ENCODE data around the gene GRAP2.
"Not testable (repeated sequence)": the region's sequence is repeated elsewhere in the genome, so short reads cannot be mapped to it uniquely, and the experiment has no call there.

GRAP2 gene

DNA sequence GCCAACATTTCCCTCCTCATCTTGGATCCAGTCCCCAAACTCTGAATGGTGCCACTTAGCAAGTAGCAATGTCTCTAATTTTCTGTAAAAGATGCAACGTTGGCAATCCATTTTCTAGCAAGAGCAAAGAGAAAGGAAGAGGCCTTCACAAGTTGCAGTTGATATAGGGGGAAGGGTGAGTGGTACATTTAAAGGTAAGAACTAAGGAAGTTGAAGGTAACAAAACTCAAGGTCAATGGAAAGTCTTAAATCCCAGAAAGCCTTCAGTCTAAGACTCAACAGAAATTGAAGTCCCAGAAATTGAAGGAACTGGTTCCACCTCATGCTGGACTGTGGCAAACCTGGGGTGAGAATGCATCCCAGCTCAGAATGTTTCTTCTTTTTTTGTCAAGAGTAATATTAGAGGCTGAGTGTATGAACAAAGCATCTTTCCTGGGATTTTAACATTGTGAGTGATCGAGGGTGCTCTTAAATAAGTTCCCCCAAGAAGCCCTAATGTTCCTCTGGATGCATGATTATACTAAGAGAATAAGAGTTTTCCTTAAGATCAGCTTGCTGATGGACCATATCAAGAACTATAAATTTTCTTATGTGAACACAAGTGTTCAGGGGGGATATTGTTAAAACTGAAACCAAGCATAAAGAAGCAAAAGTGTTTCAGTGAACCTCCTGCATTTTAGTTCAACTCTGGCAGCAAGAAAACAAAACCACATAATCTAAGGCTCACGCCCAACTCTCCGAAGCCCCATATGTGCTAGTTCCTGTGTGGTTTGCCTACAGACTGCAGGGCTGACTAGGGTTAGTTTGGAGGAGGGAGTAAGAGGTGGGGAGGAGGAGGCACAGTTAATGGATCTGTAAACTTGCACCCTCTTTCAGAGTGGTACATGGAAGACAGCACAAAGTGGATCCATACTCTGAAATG, at the start of gene GRAP2:
GRAP2 (plus strand) TSS at position 779 of the 922 bp plus-strand sequence. CDS start 46,023 bp downstream, outside the sequence.
- DNase-seq = peak; percentile 76 to 85

DNA sequence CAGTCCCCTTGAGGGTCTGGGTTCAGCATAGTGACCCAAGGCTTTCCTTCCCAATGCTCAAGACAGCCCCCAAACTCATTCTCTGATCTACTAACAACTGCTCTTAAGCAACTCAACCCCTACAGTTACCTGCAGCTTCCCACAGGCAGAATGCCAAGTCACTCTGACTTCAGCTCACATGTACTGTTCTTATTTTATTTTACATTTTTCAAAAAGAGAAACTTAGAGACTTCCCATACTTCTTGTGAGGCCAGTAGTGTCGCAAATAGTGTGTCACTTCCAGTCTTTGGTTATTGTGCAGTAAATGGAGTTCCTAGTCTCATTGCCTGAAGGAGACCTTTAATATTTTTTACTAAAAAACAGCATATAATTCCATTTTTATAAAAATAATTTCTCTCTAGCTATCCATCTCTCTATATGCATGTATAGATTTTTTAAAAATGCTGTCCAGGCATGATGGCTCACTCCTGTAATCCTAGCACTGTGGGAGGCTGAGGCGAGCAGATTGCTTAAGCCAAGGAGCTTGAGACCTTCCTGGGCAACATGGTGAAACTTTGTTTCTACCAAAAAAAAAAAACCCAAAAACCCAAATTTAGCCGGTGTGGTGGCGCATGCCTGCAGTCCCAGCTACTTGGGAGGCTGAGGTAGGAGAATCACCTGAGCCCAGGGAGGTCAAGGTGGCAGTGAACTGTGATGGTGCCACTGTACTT, 49.1 kb upstream of the GRAP2 start:
- DNase-seq = no peak

DNA sequence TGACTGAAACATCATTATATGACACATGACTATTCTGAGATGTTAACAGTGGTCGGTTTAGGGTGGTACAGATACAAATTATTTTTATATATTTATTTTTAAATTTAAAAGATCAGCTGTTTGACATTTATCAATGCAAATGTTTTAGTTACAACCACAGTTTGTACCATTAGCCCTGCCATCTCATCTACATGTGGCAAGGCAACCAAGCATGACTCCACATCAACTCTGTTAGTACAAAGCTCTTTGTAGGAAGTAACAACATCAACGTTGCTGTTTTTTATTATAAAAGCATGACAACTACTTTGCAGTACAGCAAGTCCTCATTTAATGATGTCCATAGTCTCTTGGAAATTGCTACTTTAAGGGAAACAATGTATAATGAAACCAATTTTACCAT, 48.1 kb upstream of the GRAP2 start:
- DNase-seq = no peak

DNA sequence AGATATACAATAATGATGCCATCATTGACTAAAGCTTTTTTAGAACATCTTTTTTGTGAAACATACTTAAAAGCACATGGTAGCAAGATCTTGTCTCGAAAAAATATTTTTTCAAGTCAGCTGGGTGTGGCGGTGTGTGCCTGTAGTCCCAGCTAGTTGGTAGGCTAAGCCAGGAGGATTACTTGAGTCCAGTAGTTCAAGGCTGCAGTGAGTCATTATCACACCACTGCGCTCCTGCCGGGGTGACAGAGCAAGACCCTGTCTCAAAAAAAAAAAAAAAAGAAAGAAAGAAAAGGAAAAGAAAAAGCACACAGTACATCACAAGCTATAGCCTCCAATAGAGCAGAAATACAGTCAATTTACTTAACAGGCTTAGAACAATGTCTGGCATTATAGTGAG, 44.3 kb upstream of the GRAP2 start:
- no peak for DNase-seq

DNA sequence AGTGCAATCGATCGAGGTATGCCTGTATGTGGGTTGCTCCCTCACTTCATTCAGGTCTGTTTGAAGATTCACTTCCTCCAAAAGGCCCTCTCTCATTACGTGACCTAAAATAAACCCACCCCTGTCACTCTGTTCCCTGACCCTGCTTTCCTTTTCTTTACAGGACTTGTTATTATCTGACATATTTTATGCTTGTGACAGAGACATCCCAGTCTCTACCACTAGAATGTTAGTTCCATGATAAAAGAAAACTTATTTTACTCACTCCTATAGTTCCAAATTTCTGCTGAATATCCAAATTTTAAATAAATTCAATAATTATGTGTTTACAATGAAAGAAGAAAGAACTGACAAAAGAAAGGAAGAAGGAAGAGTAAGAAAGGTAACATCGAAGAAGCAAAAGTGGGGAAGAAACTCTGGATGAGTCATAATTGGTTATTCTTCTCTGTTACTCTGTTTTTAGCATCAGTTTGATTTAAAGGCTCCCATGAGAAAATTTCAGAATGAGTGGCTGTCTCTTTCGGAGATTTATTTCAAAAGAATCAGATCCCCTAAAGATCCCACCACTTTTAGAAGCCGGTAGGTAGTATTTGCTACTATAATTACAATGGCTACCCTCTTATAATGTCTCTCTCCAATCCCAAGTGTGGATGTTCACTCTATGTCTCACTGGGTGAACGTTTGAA, 40.8 kb upstream of the GRAP2 start:
- no peak for DNase-seq

DNA sequence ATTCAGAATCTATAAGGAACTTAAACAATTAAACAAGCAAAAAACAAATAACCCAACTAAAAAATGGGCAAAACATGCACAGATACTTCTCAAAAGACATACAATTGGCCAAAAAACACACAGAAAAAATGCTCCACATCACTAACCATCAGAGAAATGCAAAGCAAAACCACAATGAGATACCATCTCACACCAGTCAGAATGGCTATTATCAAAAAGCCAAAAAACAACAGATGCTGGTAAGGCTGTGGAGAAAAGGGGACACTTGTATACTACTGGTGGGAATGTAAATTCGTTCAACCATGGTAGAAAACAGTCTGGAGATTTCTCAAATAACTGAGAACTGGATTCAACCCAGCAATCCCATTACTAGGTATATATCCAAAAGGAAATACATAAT, 32.1 kb upstream of the GRAP2 start:
- DNase-seq = no peak

DNA sequence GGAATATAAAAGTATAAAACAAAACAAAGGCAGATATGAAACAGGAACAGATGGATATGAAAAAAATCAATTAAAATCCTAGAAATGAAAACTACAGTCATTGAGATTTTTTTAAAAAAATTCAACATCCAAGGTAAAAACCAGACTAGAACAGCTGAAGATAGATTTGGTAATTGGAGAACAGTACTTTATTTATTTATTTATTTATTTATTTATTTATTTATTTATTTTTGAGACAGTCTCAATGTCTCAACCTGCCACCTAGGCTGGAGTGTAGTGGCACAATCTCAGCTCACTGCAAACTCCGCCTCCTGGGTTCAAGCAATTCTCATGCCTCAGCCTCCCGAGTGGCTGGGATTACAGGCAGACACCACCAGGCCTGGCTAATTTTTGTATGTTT, 31.1 kb upstream of the GRAP2 start:
- DNase-seq = not testable (repeated sequence)

DNA sequence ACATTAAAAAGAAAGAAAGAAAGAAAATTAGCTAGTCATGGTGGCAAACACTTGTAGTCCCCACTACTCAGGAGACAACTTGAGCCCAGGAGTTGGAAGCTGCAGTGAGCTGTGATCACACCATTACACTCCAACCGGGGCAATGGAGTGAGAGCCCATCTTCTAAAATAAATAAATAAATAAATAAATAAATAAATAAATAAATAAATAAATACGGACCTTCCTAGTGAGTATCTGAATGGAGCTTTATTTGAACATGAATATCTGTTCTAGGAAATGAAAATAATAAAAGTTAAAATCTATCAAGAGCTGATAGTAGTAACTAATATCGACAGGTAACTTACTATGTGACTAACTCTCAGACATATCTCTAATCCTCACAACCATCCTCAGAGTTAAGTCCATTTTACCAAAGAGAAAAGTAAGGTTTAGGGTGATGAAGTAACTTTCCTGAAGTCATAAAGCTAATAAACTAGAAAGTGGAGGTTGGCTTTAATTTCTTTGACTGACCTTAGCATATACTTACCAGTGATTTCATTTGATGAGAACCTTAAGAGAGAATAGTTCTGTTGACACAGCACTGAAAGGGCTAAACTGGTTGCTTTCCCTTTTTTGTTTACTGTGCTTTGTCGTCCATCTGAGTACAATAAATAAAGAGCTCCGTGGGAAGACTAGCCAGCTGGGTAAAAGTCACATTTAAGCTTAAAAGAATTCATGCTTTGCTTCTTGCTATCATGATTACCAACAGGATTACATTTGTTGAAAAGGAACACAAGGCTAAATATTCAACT, 29.7 kb upstream of the GRAP2 start:
- DNase-seq = no peak

DNA sequence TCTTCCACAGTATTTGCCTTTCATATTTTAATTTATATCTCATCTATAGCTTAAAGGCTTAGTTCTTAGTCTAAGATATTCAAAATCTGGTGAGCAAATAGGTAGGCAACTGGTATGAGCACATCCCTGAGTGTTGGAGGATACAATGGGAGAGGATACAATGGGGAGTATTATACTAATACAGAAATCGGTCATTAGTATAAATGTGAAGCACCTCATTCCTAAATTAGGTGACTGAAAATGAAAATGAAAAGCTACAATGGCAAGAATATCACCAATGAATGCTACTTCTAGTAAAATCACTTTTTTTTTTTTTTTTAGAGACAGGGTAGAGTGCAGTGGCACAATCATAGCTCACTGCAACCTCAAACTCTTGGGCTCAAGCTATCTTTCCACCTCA, 28.3 kb upstream of the GRAP2 start:
- DNase-seq = no peak

DNA sequence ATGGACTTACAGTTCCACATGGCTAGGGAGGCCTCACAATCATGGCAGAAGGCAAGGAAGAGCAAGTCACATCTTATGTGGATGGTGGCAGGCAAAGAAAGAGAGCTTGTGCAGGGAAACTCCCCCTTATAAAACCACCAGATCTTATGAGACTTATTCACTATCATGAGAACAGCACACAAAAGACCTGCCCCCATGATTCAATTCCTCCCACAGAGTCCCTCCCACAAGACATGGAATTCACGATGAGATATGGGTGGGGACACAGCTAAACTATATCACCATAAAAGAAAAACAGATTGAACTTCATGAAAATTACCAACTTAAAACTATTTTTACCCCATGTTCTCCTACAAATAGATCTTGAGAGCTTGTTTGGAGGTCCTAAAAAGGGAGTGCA, 26.9 kb upstream of the GRAP2 start:
- DNase-seq = no peak

DNA sequence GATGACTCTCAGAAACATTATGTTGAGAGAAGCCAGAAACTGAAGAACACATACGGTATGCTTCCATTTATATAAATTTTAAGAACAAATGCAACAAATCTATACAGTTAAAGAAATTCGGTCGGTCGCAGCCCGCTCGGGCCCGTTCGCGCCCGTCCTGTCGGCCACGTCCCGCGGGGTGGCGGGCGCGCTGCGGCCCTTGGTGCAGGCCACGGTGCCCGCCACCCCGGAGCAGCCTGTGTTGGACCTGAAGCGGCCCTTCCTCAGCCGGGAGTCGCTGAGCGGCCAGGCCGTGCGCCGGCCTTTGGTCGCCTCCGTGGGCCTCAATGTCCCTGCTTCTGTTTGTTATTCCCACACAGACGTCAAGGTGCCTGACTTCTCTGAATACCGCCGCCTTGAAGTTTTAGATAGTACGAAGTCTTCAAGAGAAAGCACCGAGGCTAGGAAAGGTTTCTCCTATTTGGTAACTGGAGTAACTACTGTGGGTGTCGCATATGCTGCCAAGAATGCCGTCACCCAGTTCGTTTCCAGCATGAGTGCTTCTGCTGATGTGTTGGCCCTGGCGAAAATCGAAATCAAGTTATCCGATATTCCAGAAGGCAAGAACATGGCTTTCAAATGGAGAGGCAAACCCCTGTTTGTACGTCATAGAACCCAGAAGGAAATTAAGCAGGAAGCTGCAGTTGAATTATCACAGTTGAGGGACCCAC, 25.6 kb upstream of the GRAP2 start:
- not testable (repeated sequence) for DNase-seq

DNA sequence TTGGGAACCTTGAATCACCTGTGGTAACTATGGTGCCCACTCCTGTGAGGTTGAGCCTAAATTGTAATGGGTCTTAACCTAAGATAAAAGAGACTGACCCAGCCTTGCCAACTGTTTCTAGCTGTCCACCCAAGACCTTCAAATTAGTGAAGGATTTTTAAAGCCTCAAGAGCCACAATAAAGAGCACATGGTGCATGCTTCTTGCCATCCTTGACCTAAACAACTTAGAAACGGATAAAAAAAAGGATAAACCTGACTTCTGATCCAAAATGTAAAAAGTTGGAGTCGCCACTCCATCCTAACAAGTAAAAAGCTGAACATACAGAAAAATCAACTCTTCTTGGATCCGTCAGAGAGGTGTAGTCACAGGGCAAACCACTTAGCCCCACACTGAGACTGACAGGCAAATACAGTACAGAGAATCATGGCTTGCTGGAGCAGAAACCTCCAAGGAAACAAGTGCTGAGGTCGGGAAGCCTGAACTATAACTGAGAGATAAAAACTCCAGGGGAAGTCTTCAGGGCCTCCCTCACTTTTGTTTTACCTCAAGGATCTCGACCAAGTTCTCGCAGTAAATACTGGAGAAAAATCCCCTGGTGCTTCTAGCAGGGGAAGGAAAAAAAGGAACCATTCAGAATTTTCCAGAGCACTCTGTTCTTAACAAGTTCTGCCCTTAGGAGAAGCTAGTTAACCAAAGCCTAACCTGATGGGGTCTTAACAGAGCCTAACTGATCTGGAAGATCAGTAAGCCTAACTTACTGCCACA, 23.6 kb upstream of the GRAP2 start:
- no peak for DNase-seq

DNA sequence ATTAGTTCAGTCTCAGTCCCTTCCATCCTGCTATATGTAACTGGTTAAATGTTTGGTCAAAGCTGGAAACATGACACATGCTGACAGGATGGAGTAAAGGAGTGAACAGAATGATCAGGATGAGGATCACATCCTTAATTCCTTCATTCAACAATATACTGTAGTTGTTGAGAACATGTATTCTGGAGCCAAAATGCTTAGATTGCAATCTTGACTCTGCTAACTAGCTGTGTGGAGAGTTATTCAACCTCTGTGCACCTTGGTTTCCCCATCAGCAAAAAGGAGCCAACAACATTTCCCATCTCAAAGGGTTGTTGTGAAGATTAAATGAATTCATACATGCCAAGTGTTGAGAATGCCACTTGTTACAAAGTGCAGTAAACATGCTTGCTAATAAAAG, 20.2 kb upstream of the GRAP2 start:
- no peak for DNase-seq

DNA sequence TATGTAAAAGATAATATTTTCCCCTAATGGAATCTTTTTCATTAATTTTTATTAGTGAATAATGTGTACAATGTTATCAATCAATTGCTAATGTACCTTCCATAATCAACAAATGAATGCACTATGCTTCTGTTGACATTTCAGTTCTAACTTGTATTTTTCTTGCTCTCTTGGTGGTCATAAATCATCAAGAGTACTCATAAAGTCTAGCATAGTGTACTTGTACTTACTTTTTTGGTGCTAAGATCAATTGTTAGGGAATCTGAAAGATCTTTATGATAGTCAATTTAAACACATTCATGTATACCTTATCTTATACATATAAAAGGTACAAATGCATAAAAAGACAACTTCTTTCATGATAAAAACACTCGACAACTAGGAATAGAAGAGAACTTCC, 17.8 kb upstream of the GRAP2 start:
- DNase-seq = no peak

DNA sequence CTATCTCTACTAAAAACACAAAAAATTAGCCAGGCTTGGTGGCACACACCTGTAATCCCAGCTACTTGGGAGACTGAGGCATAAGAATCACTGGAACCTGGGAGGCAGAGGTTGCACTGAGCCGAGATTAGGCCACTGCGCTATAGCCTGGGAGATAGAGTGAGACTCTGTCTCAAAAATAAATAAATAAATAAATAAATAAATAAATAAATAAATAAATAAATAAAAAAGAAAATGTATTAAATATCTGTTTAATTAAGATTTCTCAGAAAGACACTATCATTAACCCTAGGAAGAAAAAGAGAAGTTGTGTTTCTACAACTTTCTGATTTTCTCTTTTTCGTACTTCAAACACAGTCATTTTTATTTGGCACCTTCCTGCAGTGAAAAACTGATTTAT, 11.0 kb upstream of the GRAP2 start:
- not testable (repeated sequence) for DNase-seq

DNA sequence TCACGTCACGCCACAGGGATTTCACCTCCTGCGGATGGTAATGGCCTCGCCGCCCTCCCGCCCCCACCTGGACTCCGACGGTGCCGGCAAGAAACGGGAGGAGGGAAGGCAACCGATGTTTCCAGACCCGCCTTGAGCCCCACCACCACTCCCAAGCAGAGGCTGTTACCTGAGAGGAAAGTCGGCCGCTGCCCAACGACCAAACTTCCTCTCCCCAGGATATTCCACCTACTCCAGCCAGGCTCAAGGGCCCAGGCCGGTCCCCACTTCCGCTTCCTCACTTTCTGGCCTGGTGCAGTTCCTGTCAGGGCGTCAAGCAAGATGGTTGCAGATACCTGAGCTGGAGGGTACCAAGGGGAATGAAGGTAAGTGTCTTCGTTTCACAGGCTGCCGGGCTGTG, 7.4 kb upstream of the GRAP2 start, which contains the start of gene ENTHD1:
ENTHD1 (minus strand) TSS at position 235 of the 400 bp plus-strand sequence. CDS start 6,012 bp downstream, outside the sequence.
- no peak for DNase-seq

DNA sequence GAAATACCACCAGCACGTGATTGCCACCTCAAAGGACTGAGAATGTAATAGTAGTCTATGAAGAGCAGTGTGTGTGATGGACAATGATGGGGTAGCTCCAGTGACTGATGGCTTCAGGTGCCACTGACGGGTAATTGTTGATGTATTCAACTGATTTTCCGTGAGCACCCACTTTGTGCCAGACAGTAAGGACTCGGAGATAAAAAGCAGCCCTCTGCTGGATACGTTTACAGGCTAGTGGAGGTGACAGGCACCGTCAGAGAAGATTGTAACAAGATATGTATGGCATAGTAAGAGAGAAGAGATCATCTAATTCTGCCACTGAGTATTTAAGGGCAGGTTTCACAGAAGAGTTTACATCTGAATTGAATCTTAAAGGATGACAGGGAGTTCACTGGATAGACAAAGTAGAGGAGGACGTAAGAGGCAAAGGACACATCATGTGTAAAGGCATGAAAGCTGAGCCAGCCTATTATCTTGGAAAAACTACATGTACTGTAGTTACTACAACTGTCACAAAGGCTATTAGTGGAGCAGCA, 6.3 kb upstream of the GRAP2 start:
- no peak for DNase-seq

DNA sequence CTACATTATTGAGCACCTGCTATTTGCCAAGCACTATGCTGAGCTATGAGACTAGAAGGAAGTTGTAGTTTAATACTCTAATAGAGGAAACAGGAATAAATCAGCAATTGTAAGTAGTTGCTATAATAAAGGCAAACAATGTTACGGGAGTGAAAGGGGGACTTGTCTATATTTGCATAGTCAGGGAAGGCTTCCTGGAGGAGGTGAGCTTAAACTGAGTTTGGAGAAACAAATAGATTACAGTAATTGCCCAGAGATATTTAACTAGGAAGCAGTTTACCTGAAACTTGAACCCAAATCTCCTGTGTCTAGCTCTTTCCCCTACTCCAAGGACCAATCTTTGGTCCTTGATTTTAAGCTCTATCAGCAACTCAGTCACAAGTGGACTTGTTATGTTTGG, 5.2 kb upstream of the GRAP2 start:
- DNase-seq = no peak

DNA sequence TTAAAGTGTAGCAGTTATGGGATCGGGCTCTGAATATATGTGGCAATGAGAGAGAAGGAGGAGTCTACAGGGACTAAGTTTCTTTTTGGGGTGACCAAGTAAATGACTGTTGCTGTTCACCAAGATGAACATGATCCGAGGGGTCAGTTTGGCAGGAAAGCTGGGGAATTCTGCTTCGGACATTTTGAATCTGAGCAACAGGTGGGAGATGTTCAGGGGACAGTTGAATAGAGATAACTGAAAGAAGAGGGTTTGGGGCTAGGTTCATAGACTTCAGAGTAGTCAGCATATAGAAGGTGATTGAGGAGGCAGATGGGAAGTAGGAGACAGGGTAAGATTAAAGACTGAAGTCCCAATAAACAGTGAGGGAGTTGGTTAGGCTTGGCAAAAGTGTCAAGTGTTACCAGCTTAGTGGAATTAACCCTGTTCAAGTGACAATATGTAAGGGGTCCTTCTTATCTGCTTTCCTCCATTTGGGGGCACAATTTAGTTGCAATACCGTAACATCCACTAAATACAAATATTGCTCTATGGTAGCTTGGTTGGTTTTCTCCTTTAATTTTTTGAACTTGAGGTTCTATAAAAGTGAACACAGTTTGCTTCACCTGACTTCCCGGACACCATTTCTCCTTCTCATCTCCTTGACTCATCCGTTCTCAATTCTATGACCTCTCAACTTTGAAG, 4.4 kb upstream of the GRAP2 start:
- no peak for DNase-seq

DNA sequence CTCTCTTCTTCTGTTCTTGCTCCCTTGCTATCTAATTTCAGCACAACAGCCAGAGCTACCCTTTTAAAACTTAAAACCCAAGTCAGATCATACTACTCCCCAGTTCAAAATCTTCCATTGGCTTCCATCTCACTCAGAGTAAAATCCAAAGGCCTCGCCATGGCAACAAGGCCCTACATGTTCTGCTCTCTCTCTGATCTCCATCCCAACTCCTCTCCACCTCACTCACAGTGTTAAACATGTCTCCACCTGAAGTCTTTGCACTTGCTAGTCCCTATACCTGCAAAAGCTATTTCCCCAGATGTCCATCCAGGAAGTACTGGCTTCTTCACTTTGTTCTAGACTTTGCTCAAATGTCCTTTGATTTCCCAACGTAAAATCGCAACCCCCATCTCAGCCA, 3.0 kb upstream of the GRAP2 start:
- DNase-seq = no peak

All from CD4-positive, alpha-beta T cell treated with Interleukin-1 beta for 1 hour (primary cell).